ENCODE results near the gene CWC22. TPM values are rescaled to one million over a fixed set of nuclear protein-coding genes. Genes with fewer than 3 reads are reported as not detected.

The CWC22 gene
- total RNA-seq, 4 donors from 2014 or later, result 13.2 to 24.3 (median 19.4) TPM

DNA sequence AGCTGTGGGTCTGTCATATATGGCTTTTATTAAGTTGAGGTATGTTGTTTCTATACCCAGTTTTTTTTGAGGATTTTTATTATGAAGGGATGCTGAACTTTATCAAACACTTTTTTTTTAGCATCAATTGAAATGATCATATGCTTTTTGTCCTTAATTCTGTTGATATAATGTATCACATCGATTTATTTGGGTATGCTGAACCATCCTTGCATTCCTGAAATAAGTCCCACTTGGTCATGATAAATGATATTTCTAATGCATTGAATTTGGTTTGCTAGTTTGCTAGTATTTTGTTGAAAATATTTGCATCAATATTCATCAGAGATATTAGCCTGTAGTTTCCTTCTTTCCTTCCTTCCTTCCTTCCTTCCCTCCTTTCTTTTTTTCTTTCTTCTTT lies 22.5 kb upstream of the CWC22 start:
- WGBS, result 84% methylated on average over 1 of the region's 1 CpG

DNA sequence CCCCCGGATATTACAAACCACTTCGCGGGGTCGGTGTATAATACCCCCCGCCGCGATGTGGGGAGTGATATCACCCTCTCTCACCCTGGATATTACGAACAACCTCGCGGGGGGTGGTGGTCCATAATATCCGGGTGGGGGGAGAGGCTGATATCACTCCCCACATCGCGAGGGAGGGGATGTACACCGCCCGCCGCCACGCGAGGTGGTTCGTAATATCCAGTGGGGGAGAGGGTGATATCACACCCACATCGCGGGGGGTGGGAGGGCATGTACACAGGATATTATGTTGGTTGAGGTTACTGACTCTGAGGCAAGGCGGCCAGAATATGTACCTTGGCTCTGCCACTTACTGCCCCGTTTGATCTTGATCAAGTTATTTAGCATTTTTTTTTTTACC lies 14.8 kb upstream of the CWC22 start:
- no peak overlapping the region for H3K4me3 ChIP-seq
- no peak overlapping the region for H3K27ac ChIP-seq
- H3K27me3 ChIP-seq, result no peaks in the 10 kb centered on the region
- no peak for DNase-seq (ENCODE audit: low spot score in 2 of 2)
- H3K9me3 ChIP-seq, result no peaks in the 10 kb centered on the region
- WGBS, result 95% methylated on average over 23 of the region's 23 CpGs
- peaks cover 8% of the 10 kb centered on the region for H3K4me1 ChIP-seq
- TF ChIP-seq, protein P1, sequence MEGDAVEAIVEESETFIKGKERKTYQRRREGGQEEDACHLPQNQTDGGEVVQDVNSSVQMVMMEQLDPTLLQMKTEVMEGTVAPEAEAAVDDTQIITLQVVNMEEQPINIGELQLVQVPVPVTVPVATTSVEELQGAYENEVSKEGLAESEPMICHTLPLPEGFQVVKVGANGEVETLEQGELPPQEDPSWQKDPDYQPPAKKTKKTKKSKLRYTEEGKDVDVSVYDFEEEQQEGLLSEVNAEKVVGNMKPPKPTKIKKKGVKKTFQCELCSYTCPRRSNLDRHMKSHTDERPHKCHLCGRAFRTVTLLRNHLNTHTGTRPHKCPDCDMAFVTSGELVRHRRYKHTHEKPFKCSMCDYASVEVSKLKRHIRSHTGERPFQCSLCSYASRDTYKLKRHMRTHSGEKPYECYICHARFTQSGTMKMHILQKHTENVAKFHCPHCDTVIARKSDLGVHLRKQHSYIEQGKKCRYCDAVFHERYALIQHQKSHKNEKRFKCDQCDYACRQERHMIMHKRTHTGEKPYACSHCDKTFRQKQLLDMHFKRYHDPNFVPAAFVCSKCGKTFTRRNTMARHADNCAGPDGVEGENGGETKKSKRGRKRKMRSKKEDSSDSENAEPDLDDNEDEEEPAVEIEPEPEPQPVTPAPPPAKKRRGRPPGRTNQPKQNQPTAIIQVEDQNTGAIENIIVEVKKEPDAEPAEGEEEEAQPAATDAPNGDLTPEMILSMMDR (IDR thresholded peaks at IDR 0.05), result no peak
- TF ChIP-seq POLR2A (IDR thresholded peaks at IDR 0.05), result no peak
- no peak for TF ChIP-seq POLR2AphosphoS5 (IDR thresholded peaks at IDR 0.05)
- no peak for TF ChIP-seq EP300 (IDR thresholded peaks at IDR 0.05)
- no peaks in the 10 kb centered on the region for H3K36me3 ChIP-seq

More for the DNA sequence above, 22.5 kb upstream of the CWC22 start:
- no peak for DNase-seq (ENCODE audit: low spot score in 2 of 2)
- Histone ChIP-seq H3K27me3 (no peaks in the 10 kb centered on the region), H3K4me3 (no peak overlapping the region), H3K27ac (no peak overlapping the region), H3K36me3 (no peaks in the 10 kb centered on the region), H3K4me1 (no peaks in the 10 kb centered on the region), H3K9me3 (no peaks in the 10 kb centered on the region)
- TF ChIP-seq POLR2AphosphoS5 (IDR thresholded peaks at IDR 0.05) (no peak), POLR2A (IDR thresholded peaks at IDR 0.05) (no peak), EP300 (IDR thresholded peaks at IDR 0.05) (no peak)
- TF ChIP-seq, protein P1 (IDR thresholded peaks at IDR 0.05), result no peak

DNA sequence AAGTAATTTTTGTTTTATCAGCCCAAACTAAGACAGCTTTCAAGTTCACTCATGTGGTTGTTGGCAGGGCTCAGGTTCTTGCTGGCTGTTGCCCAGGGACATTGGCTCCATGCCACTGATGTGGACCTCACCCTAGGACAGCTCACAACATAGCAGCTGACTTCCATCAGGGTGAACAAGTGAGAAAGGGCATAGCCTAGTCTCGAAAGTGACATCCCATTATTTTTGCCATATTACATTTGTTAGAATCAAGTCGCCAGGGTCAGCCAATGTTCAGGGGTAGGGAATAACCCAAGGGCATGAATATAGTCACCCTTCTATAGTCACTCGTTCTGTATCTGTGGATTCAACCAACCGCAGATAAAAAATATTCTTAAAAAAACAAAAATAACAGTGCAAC lies 10.7 kb upstream of the CWC22 start:
- Histone ChIP-seq H3K27me3 (no peaks in the 10 kb centered on the region), H3K27ac (peak overlapping the region; percentile 69), H3K36me3 (no peaks in the 10 kb centered on the region), H3K9me3 (no peaks in the 10 kb centered on the region), H3K4me3 (no peak overlapping the region), H3K4me1 (peaks cover 15% of the 10 kb centered on the region)
- WGBS, result 63% methylated on average over 4 of the region's 4 CpGs
- peak in 1 of 2 donors; percentile 73 for DNase-seq (ENCODE audit: low spot score in 2 of 2)
- no peak for TF ChIP-seq POLR2AphosphoS5 (IDR thresholded peaks at IDR 0.05)
- no peak for TF ChIP-seq EP300 (IDR thresholded peaks at IDR 0.05)
- TF ChIP-seq, protein P1 (IDR thresholded peaks at IDR 0.05), result no peak
- no peak for TF ChIP-seq POLR2A (IDR thresholded peaks at IDR 0.05)

- peak overlapping the region; percentile 69 for H3K27ac ChIP-seq
- no peak for DNase-seq (ENCODE audit: low spot score in 2 of 2)
These were observed 9.8 kb upstream of the CWC22 start for GRCh38 chr2:180016937-180017336.

GRCh38 chr2:180015951-180016709 lies 9.0 kb upstream of the CWC22 start:
- TF ChIP-seq EP300 (IDR thresholded peaks at IDR 0.05) (no peak), POLR2AphosphoS5 (IDR thresholded peaks at IDR 0.05) (no peak), POLR2A (IDR thresholded peaks at IDR 0.05) (no peak)
- TF ChIP-seq, protein P1 (IDR thresholded peaks at IDR 0.05), result no peak
- H3K27me3 ChIP-seq, result no peaks in the 10 kb centered on the region
- no peak overlapping the region for H3K4me3 ChIP-seq
- peak overlapping the region; percentile 69 for H3K27ac ChIP-seq
- WGBS, result 32% methylated on average over 5 of the region's 5 CpGs
- H3K9me3 ChIP-seq, result no peaks in the 10 kb centered on the region
- no peak for DNase-seq (ENCODE audit: low spot score in 2 of 2)
- H3K4me1 ChIP-seq, result peaks cover 15% of the 10 kb centered on the region
- H3K36me3 ChIP-seq, result no peaks in the 10 kb centered on the region

More at GRCh38 chr2:180016937-180017336, 9.8 kb upstream of the CWC22 start:
- TF ChIP-seq POLR2AphosphoS5 (IDR thresholded peaks at IDR 0.05), result no peak
- TF ChIP-seq POLR2A (IDR thresholded peaks at IDR 0.05), result no peak
- no peak for TF ChIP-seq EP300 (IDR thresholded peaks at IDR 0.05)
- TF ChIP-seq, protein P1 (IDR thresholded peaks at IDR 0.05), result no peak
- H3K4me3 ChIP-seq, result no peak overlapping the region
- 64% methylated on average over 2 of the region's 2 CpGs for WGBS
- no peaks in the 10 kb centered on the region for H3K36me3 ChIP-seq
- no peaks in the 10 kb centered on the region for H3K9me3 ChIP-seq
- H3K27me3 ChIP-seq, result no peaks in the 10 kb centered on the region
- peaks cover 15% of the 10 kb centered on the region for H3K4me1 ChIP-seq
